CD4-positive, alpha-beta T cell treated with Interferon alpha-2 for 1 hour (primary cell): ENCODE measurements around the gene BTBD19.
"Not testable (repeated sequence)": the region's sequence is repeated elsewhere in the genome, so short reads cannot be mapped to it uniquely, and the experiment has no call there.

Source experiments
- DNase-seq, 2 donors: peaks; one replicate each; pipeline ENCODE4 v3.0.0-alpha.2; 2020 to 2022

Gene BTBD19

DNA sequence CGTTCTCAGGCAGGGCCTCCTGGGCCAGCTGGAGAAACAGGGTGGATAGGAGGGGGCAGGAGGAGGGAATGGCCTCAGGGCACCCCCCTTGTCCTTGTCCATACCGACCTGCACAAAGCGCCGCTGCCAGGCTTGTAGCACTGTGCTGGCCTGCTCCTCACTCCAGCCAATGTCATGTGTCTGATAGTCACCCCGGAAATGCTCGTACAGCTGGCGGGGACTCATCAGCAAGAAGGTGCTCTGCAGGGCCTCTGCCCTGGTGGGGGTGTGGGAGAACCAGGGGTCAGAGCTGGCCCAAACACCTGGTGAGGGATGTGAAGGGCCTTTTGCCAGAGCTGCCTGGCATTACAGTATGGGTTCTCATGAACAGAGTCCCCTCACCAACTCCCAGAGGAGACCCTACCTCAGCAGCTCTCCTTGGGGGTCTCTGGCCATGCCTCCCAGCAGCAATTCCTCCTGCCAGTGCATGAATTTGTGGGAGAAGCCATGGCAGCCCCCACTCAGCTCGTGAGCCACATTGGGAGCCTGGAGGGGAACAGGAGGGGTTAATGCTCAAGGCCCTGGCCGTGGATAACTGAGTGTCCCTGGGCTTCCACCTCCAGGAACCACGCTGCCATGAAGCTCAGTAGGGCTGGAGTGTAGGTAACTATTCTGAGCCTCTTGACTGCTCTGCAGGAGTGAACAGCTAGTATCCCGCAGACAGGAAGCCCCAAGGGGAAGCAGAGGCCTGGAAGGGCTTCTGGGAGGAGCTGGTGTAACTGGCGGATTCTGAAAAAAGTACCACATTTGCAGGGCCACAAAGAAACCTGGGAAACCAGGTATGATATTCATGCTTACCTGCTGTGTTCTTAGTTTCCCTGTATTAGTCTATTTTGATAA is 21.4 kb downstream of the BTBD19 start:
- no peak for DNase-seq

DNA sequence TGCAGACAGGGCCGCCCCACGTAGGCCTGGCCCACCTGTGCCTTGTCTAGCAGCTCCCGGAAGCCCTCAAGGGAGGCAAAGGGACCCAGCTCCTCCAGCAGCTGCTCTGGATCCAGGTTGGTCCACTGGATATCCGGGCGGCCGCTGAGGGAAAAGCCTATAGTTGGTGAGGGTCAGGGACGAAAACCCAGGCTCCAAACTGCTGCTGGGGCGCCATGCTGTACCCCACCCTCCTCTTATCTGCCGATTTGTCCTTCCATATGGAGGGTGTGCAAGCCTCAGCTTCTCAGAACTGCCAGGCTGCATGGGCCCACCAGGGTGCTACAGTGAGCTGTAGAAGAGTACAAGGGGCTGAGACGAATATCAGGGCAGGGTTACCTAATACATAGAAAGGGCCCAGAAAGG is 22.6 kb downstream of the BTBD19 start:
- DNase-seq, result no peak

DNA sequence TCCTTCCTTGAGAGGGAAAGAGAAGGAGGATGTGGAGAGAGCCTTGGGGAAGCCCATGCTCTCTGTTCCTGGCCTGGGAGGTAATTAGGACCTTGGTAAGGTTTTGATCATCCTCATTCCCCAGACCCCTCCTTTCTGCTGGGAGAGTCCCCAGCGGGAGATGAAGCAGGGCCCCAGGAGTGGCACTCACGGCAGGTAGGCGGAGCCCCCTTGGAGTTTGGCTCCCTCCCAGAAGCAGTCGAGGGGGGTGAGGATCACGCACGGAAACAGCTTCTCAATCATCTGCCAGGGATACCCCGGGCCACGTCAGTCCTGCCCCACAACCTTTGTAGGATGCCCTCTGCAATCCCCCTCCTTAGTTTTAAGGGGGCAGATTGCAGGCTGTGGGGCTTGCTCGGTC is 23.2 kb downstream of the BTBD19 start:
- no peak for DNase-seq

DNA sequence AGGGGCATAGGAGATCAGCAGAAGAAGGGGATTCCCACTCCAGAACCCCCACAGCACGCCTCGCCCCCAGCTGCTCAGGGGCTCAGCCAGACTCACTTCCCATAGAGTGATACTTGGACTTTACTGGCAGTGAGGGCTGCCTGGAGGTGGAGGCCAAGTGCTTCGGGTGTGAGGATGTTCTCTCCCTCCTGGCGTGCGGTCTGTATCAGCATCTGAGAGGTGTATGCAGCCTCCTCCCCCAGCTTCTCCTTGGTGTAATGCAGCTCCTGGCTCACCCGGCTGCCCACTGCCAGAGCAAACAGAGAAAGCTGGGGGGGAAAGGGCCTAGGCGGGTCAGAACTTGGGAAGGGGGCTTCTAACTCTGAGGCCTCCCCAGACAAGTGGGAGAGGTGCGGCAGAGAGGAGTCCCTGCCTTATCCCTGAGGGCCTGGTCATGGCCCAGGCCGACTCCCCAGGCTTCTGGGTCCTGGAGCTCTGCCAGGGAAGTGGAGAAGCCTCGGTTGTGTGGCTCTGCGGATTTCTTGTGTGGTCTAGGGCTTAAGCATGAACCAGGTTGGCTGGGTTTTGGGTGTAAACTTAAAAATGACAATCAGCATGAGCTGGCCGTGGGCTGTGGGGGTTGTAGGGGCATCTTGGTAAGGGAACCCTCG is 23.9 kb downstream of the BTBD19 start:
- no peak for DNase-seq

DNA sequence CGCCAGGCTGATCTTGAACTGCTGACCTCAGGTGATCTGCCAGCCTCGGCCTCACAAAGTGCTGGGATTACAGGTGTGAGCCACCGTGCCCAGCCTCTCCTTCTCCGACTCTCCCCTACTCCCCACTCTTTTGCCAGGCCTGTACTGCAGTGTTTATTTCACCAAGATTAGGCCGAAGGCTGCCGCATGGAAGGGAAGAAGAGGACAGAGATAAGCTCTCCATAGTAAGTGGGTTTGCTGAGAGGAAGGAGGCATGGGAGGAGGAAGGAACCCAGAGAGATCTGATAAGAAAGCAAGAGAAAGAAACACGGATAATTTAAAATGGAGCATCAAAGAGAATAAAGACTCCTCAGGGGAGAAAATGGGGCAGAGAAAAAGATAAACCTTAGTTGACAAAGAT is 26.0 kb downstream of the BTBD19 start:
- DNase-seq, result no peak

DNA sequence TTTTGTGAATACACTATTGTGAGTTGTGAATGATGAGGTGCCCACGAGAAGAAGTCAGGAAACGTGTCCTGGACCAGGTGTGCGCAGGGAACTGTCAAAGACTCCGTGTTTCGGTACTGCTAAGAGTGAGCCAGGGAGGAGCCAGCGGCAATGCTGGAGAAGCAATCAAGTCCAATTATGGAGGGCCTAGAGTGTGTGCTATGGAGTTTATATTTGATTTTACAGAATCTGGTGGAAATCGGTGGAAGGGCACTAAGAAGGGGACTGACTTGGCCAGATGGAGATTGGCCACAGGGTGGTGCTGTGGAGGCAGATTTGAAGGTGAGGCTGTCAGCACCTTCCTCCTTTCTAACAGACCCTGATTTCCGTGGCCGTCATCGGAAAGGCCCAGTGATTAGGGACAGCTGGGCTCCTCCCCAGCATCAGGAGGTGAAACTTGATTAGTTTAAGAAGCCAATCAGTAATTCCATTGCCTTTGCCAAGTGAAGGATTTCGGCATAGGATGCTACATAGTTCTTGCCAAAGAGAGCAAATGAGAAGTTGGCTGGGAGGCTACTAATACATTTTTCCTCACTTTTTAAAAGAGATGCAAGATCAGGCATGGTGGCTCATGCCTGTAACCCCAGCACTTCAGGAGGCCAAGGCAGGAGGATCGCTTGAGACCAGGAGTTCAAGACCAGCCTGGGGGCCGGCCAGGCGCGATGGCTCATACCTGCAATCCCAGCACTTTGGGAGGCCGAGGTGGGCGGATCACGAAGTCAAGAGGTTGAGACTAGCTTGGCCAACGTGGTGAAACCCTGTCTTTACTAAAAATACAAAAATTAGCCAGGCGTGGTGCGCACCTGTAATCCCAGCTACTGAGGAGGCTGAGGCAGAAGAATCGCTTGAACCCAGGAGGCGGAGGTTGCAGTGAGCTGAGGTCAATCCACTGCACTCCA is 27.7 kb downstream of the BTBD19 start:
- DNase-seq, result peak; percentile 83 to 87

DNA sequence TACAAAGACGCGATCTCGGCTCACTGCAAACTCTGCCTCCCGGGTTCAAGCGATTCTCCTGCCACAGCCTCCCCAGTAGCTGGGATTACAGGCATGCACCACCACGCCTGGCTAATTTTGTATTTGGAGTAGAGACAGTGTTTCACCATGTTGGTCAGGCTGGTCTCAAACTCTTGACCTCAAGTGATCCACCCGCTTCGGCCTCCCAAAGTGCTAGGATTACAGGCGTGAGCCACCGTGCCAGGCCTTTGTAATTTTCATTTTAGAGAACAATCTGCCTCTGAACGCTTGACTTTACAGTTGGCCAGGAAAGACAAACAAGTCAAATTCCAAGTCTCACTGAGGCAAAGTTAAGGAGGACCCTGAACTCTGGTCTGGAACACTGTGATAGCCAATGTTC is 30.0 kb downstream of the BTBD19 start:
- DNase-seq, result not testable (repeated sequence)

DNA sequence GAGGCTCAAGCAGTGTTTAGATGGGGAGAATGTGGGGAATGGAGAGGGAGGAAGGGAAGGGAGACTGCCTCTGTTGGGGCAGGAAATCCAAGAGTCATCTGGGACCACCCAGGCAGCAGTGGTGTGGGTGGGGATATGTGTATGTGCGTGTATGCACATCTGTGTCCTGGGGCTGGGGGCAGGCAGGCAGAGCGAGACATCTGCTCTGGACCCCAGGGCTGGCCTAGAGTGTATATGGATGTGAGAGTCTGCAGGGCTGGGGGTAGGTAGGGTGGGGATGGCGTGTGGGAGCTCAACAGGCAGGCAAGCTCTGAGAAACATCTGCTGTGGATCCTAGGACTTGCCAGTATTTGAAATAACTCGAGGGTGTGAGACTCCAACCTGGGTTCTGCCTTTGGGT is 31.3 kb downstream of the BTBD19 start:
- DNase-seq, result no peak

DNA sequence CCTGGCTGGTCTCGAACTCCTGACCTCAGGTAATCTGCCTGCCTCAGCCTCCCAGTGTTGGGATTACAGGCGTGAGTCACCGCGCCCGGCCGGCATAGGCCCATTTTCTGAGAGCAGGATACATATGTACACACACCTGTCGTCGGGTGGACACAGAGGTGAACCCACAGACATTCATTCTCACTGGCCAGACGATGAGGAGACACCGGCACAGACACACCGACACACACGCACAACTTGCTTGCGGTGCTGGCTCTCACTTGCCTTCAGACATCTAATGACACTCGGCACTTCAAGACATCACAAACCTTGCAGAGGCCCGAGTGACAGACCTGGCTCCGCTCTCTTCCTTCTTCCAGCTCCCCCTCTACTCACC is 34.2 kb downstream of the BTBD19 start:
- DNase-seq, result no peak

DNA sequence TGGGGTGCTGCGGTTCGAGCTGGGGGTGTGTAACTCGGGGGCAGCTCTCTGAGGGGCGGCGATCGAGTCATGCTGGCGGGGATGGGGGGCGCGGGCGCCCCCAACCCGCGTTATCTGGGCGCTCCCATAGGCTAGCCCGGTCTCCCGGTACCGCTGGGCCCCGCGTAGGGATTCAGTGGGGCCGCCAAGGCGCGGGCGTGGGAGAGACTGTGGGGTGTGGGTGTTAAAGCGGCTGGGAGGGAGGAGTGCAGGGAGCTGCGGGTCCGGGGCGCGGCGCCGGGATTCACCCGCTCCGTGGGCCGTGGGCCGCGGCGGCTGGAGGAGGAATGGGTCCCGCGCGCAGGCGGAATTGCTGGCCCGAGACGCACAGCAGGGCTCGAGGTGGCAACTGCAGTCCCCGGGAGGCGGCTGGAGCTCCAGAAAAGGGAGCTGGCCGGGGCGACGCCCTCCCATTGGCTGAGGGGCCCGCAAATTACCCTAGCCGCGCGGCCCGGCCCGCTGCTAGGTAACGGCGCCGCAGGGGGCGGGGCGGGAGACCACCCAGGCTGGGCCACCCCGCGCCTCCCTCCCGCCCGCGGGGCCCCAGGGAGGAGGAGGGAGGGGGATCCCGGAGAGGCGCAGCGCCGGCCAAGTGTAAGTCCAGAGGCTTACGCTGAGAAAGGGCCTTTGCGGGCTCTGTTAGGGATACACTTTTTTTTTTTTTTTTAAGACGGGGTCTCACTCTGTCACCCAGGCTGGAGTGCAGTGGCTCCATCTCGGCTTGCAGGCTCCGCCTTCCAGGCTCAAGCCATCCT is 34.7 kb downstream of the BTBD19 start, which contains the start of gene PTCH2:
Gene PTCH2, minus strand, starts transcription at position 392 of the 794 bp plus-strand sequence. Its CDS starts 321 bp downstream, at position 71.
- DNase-seq, result peak in 1 of 2 donors; percentile 31

DNA sequence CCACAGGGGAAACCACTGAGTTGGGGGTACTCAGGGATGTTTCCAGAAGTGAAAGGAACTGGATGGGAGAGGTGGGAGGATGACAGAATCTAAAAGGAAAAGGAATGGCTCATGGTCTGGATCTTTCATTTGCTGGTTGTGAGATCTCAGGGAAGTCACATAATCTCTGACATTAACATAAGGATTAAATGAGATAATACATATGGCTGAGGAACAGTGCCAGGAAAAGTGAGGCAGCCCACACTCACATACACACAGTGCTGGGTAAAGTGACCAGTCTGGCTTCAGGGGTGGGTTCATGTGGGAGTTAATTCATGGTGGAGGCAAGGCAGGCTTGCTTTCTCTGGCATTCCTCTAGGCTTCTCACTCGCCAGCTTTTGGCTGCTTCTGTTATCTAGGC is 38.7 kb downstream of the BTBD19 start:
- DNase-seq, result no peak

DNA sequence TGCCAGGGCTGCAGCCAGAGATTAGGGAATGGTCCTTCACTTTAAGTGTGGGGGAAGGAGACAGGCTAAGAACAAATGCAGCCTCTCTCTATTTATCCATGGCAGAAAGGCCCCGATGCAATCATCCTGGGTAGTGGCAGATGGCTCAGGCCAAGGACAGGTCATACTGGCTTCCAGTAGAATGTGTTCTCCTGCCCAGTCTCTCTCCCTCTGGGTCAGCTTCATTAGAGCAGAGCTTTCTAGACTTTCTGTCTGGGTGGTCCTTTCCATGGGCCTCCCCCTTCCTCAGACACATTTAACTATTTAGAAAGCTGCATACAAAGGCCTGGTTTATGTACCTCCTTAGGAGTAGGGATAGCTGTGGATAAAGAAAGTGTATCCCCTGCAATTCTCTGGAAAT is 39.5 kb downstream of the BTBD19 start:
- no peak for DNase-seq

DNA sequence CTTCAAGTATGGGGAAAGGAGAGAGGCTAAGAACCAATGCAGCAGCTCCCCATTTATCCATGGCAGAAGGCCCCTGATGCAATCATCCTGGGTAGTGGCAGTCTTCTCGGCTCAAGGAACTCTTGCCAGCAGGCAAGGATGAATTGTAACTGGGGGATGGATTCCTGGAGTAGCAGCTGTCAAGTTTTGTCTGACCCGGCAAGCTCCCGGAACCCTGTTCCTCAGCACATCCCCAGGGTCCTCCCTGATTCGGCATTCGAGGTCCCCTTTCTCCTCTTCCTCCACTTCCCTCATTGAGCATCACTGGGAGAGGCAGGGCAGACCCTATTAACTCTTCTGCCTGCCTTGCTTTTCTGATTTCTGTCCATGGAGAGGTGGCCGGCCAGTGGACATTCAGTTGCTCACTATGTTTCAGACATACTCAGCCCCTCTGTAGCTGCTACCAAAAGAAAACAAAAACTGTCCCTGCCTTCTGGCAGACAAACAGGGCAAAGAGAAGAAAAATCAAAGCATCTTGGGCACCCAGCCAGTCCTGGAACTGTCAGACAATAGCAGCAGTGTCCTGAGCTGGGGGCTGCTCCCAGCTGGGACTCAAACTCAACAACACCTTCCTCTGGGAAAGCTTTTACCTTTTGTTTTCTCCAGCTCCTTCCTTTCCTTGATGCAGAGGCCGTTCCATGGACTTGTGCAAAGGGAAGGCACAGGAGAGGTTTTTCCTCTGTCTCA is 40.3 kb downstream of the BTBD19 start:
- DNase-seq, result no peak

DNA sequence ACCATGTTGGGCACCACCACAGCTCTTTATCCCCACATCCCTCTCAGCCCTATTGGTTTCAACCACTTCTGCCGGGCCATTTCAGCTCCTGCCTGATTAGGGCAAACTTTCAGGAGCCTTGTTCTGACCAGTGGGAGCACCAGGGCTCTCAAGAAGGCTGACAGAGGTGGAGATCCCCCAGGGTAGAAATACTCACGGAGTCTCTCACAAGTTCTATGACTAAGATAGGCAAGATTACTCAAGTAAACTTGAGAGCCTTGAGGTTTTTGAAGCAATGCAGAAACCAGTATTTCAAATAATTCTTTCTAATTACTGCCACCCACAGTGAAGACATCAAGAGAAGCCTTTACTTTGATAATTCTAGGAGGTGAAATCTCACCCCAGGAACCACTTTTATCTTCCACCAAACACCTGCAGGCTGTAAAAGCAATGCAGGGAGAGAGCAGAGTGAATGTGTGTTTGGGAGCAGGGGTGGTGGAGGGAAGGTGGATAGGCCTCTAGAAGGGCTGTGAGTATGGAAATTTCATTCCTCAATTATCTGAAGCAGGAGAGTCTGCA is 41.3 kb downstream of the BTBD19 start:
- DNase-seq, result no peak

DNA sequence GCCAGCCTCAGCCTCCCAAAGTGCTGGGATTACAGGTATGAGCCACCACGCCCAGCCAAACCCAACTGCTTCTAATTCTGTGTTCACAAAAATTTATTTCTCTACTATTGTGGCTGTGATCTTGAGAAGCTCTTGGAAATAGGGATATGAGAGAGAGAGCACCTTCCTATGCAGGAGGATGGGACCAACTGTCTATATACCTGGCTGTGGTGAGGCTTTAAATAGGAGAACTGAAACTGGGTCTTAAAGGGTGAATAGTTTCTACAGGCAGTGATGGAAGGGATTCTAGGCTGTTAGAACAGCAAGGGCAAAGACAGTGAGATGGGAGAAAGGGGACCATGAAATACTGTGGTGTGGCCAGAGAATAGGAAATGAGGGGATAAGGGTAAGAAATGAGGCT is 43.0 kb downstream of the BTBD19 start:
- no peak for DNase-seq

DNA sequence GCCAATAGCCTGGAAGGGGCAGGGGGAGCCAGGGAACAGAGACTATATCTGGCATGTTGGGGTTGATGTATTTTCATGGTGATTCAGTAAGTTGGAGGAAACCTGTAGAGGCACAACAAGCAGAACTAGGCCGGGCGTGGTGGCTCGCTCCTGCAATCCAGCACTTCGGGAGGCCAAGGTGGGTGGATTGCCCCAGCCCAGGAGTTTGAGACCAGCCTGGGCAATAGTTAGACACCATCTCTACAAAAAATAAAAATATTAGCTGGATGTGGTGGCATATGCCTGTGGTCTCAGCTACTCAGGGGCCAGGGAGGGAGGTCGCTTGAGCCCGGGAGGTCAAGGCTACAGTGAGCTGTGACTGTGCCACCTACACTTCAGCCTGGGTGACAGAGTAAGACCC is 44.9 kb downstream of the BTBD19 start:
- no peak for DNase-seq

DNA sequence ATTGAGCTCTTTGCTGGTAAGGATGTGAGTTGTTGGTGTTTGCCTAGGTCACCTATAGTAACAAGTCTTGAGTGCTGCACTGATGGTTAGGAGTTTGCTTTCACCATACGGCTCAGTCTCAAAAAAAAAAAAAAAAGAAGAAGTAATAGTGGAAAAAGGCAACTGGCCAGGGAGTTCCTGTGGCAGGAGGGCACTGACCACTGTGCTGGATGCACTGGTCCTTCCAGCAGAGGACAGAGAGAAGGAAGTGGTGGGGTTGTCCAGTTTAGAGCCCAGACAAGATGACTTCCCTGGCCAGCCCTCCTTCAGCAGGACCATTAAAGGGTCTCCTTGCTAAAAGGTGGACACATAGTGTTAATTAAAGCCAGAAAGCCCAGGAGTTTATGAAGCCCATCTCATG is 46.6 kb downstream of the BTBD19 start:
- DNase-seq, result no peak

DNA sequence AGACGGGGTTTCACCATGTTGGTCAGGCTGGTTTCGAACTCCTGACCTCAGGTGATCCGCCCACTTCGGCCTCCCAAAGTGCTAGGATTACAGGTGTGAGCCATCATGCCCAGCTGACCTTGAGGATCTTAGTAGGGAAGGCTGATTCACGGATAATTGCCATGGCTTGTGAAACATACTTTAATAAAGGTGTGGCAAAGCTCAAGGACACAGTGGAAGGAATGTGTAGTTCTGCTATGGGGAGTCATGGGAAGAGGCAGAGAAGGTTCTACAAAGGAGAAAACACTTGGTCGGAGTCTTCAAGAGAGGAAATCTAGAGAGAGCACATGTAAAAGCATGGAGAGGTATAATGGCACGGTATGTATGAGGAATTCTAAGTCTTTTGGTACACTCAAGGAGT is 47.4 kb downstream of the BTBD19 start:
- no peak for DNase-seq

DNA sequence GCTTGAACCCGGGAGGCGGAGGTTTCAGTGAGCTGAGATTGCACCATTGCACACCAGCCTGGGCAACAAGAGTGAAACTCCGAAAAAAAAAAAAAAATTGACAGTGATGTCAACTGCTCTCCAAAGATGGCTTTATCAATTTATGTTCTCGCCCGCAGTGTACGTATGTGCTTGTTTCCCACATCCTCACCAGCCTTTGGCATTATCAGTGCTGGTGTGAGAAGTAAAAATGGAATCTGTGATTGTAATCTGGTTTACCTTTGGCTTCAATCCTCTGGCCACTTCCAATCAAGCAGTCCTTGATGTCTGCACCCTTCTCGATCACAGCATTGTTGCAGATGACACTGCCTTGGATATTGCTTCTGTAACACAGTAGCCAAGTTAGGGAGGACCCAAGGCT is 49.1 kb downstream of the BTBD19 start:
- DNase-seq, result no peak

DNA sequence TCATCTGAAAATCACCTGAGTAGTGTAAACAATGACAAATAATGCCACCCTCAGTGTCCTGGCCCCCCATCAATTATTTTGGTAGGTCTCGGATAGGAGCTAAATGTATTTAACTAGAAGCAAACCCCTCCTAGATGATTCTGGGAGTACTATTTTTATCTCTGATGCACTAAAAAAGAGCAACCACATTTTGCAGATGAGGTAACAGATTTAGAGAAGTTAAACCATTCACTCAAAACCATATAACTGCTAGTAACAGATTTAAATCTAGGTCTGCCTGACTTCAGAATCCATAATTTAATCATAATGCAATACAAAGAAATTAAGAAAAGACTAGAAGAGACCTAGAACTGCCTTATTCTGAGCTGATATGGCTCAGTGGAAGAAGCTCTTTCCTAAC is 52.0 kb downstream of the BTBD19 start:
- no peak for DNase-seq

DNA sequence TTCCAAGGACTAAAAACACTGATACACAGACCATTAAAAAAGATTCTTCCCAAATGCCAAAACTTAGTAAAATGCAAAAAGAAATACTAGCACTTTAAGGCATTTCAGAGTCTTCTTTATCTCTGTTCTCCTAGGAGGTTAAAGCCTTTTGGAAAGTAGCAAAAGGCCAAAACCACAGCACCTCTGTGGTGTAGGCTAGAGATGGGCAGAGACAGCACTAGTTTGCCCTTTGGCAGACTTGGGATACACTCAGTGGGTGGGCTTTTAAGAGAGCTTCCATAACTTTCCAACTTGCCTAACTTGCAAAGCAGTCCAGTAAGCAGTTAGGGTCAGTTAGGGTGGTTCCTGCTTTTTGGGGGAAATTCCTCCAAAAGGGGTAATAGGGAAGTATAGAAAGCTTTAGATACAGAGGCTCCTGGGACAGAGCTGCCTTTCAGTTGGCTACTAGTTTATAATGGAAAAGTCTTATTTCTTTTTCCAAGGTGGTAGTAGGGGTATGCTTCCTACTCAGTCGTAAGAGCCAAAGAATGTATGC is 52.6 kb downstream of the BTBD19 start:
- DNase-seq, result no peak
